ENCODE measurements around the gene RNGTT. TPM values are rescaled to one million over a fixed set of nuclear protein-coding genes. Genes with fewer than 3 reads are reported as not detected.

RNGTT gene
- total RNA-seq, 1 donor from 2014 or later = 21.6 TPM

GRCh38 chr6:88585276-88585692 is 378.1 kb downstream of the RNGTT start:
- no peak overlapping the region for H3K27ac Mint-ChIP-seq
- H3K36me3 Mint-ChIP-seq (ENCODE audit: low read depth) = no peaks in the 10 kb centered on the region
- H3K4me3 Mint-ChIP-seq = no peak overlapping the region
- no peaks in the 10 kb centered on the region for H3K4me1 Mint-ChIP-seq (ENCODE audit: low read depth)
- DNase-seq (ENCODE audit: low spot score) = no peak
- intact Hi-C loops (cut with micrococcal nuclease) = no loop called here
- H3K9me3 Mint-ChIP-seq = peaks cover 6% of the 10 kb centered on the region
- peaks cover 6% of the 10 kb centered on the region for H3K27me3 Mint-ChIP-seq (ENCODE audit: insufficient read depth)

- Mint-ChIP-seq H3K27ac (no peak overlapping the region), H3K4me3 (no peak overlapping the region), H3K4me1 (ENCODE audit: low read depth) (no peaks in the 10 kb centered on the region), H3K36me3 (ENCODE audit: low read depth) (no peaks in the 10 kb centered on the region), H3K27me3 (ENCODE audit: insufficient read depth) (peaks cover 6% of the 10 kb centered on the region), H3K9me3 (peaks cover 6% of the 10 kb centered on the region)
- intact Hi-C loops (cut with micrococcal nuclease) = no loop called here
- no peak for DNase-seq (ENCODE audit: low spot score)
Measured at GRCh38 chr6:88584581-88585275, 378.7 kb downstream of the RNGTT start.

GRCh38 chr6:88577461-88577860 is 386.0 kb downstream of the RNGTT start:
- Mint-ChIP-seq H3K36me3 (ENCODE audit: low read depth) (no peaks in the 10 kb centered on the region), H3K4me3 (no peak overlapping the region), H3K27me3 (ENCODE audit: insufficient read depth) (peaks cover 3% of the 10 kb centered on the region), H3K4me1 (ENCODE audit: low read depth) (no peaks in the 10 kb centered on the region), H3K27ac (no peak overlapping the region), H3K9me3 (no peaks in the 10 kb centered on the region)
- no peak for DNase-seq (ENCODE audit: low spot score)
- intact Hi-C loops (cut with micrococcal nuclease) = no loop called here

- H3K27ac Mint-ChIP-seq = no peak overlapping the region
- H3K4me3 Mint-ChIP-seq = no peak overlapping the region
- H3K27me3 Mint-ChIP-seq (ENCODE audit: insufficient read depth) = no peaks in the 10 kb centered on the region
- H3K9me3 Mint-ChIP-seq = peaks cover 7% of the 10 kb centered on the region
- H3K4me1 Mint-ChIP-seq (ENCODE audit: low read depth) = no peaks in the 10 kb centered on the region
- DNase-seq (ENCODE audit: low spot score) = no peak
- no peaks in the 10 kb centered on the region for H3K36me3 Mint-ChIP-seq (ENCODE audit: low read depth)
- intact Hi-C loops (cut with micrococcal nuclease) = no loop called here
Measured at GRCh38 chr6:88575536-88575935, 387.9 kb downstream of the RNGTT start.

DNA sequence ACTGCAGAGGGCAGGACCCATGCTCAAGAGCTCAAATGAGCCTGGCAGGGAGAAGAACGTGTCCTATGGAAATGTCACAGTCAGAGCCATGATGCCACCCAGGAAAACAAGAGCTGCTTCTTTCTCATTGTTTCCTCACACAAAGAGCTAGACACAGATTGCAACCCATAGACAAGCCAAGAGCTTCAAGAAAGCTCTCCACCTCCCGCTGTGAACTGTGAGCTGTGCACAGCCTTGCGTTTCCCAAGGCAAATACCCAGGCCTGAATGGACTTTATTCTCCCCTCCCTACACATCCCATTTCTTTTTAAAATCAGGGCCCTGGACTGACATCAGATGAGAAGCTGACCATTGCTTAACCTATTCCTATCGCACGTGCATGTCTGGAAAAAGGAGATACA is 388.8 kb downstream of the RNGTT start:
- no peak overlapping the region for H3K4me3 Mint-ChIP-seq
- intact Hi-C loops (cut with micrococcal nuclease) = no loop called here

GRCh38 chr6:88574031-88574430 is 389.4 kb downstream of the RNGTT start:
- intact Hi-C loops (cut with micrococcal nuclease) = no loop called here
- peaks cover 19% of the 10 kb centered on the region for H3K9me3 Mint-ChIP-seq

More for the DNA sequence above, 388.8 kb downstream of the RNGTT start:
- Mint-ChIP-seq H3K36me3 (ENCODE audit: low read depth) (no peaks in the 10 kb centered on the region), H3K4me1 (ENCODE audit: low read depth) (no peaks in the 10 kb centered on the region), H3K27me3 (ENCODE audit: insufficient read depth) (no peaks in the 10 kb centered on the region), H3K27ac (no peak overlapping the region), H3K9me3 (peaks cover 12% of the 10 kb centered on the region)
- DNase-seq (ENCODE audit: low spot score) = no peak

GRCh38 chr6:88573561-88573960 is 389.9 kb downstream of the RNGTT start:
- Mint-ChIP-seq H3K27ac (no peak overlapping the region), H3K4me3 (no peak overlapping the region), H3K4me1 (ENCODE audit: low read depth) (no peaks in the 10 kb centered on the region), H3K27me3 (ENCODE audit: insufficient read depth) (no peaks in the 10 kb centered on the region), H3K36me3 (ENCODE audit: low read depth) (no peaks in the 10 kb centered on the region), H3K9me3 (peaks cover 20% of the 10 kb centered on the region)
- intact Hi-C loops (cut with micrococcal nuclease) = no loop called here
- no peak for DNase-seq (ENCODE audit: low spot score)

More at GRCh38 chr6:88574031-88574430, 389.4 kb downstream of the RNGTT start:
- H3K27ac Mint-ChIP-seq = no peak overlapping the region
- no peak overlapping the region for H3K4me3 Mint-ChIP-seq
- no peaks in the 10 kb centered on the region for H3K4me1 Mint-ChIP-seq (ENCODE audit: low read depth)
- H3K36me3 Mint-ChIP-seq (ENCODE audit: low read depth) = no peaks in the 10 kb centered on the region
- no peak for DNase-seq (ENCODE audit: low spot score)
- H3K27me3 Mint-ChIP-seq (ENCODE audit: insufficient read depth) = no peaks in the 10 kb centered on the region

- Mint-ChIP-seq H3K4me3 (no peak overlapping the region), H3K27ac (no peak overlapping the region), H3K27me3 (ENCODE audit: insufficient read depth) (no peaks in the 10 kb centered on the region), H3K4me1 (ENCODE audit: low read depth) (no peaks in the 10 kb centered on the region), H3K36me3 (ENCODE audit: low read depth) (no peaks in the 10 kb centered on the region), H3K9me3 (peaks cover 20% of the 10 kb centered on the region)
- intact Hi-C loops (cut with micrococcal nuclease) = no loop called here
- no peak for DNase-seq (ENCODE audit: low spot score)
Measured at GRCh38 chr6:88572449-88573139, 390.8 kb downstream of the RNGTT start.

- intact Hi-C loops (cut with micrococcal nuclease) = no loop called here
- Mint-ChIP-seq H3K36me3 (ENCODE audit: low read depth) (no peaks in the 10 kb centered on the region), H3K27me3 (ENCODE audit: insufficient read depth) (no peaks in the 10 kb centered on the region), H3K4me1 (ENCODE audit: low read depth) (no peaks in the 10 kb centered on the region), H3K9me3 (peaks cover 20% of the 10 kb centered on the region), H3K4me3 (no peak overlapping the region), H3K27ac (no peak overlapping the region)
- no peak for DNase-seq (ENCODE audit: low spot score)
Measured at GRCh38 chr6:88569959-88570358, 393.5 kb downstream of the RNGTT start.

- no peaks in the 10 kb centered on the region for H3K36me3 Mint-ChIP-seq (ENCODE audit: low read depth)
- H3K4me1 Mint-ChIP-seq (ENCODE audit: low read depth) = no peaks in the 10 kb centered on the region
- H3K4me3 Mint-ChIP-seq = no peak overlapping the region
- H3K27ac Mint-ChIP-seq = no peak overlapping the region
- intact Hi-C loops (cut with micrococcal nuclease) = no loop called here
- no peaks in the 10 kb centered on the region for H3K27me3 Mint-ChIP-seq (ENCODE audit: insufficient read depth)
- no peak for DNase-seq (ENCODE audit: low spot score)
- H3K9me3 Mint-ChIP-seq = peaks cover 20% of the 10 kb centered on the region
Measured at GRCh38 chr6:88567696-88568095, 395.7 kb downstream of the RNGTT start.

DNA sequence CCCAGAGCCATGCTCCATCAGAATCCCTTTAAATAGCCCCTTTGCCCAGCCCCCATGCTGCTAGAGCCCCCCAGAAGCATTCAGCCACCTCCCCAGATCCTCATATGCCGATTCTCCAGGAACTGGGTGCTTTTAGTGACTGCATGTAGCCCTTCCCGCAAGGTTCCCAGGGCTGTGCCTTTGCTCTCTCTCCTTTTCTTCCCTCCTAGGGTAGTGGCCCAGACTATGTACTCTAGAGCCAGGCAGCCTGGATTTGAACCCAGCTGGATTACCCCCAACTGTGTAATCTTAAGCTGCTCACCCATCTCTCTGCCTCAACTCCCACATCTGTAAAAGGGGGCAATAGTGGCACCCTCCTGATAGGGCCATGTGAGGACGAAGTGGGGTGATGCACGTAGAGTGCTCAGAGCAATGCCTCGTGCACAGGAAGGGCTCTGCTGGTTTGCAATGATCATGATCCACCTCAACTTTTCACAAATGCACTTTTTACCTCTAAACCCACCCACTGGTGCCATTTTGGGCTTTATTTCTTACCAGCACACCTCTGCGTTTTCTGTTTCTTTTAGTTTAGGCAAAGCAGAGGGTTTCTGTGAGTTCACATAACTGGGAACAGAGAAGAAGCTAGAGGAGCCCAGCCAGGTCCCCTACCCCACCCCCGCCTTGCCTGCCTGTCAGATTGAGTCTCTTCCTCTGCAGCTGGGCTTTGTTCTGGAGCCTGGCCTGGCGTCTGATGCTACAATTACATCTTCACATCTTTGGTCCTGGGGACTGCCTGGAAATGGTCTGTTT is 396.5 kb downstream of the RNGTT start:
- H3K36me3 Mint-ChIP-seq (ENCODE audit: low read depth) = no peaks in the 10 kb centered on the region
- H3K27me3 Mint-ChIP-seq (ENCODE audit: insufficient read depth) = no peaks in the 10 kb centered on the region
- intact Hi-C loops (cut with micrococcal nuclease) = no loop called here
- peaks cover 20% of the 10 kb centered on the region for H3K9me3 Mint-ChIP-seq
- no peak overlapping the region for H3K4me3 Mint-ChIP-seq
- no peaks in the 10 kb centered on the region for H3K4me1 Mint-ChIP-seq (ENCODE audit: low read depth)
- no peak for DNase-seq (ENCODE audit: low spot score)
- H3K27ac Mint-ChIP-seq = no peak overlapping the region

GRCh38 chr6:88565836-88566235 is 397.6 kb downstream of the RNGTT start:
- no peak overlapping the region for H3K27ac Mint-ChIP-seq
- H3K4me1 Mint-ChIP-seq (ENCODE audit: low read depth) = no peaks in the 10 kb centered on the region
- no peak for DNase-seq (ENCODE audit: low spot score)
- no peak overlapping the region for H3K4me3 Mint-ChIP-seq
- H3K36me3 Mint-ChIP-seq (ENCODE audit: low read depth) = no peaks in the 10 kb centered on the region
- no peaks in the 10 kb centered on the region for H3K27me3 Mint-ChIP-seq (ENCODE audit: insufficient read depth)
- intact Hi-C loops (cut with micrococcal nuclease) = no loop called here
- peaks cover 16% of the 10 kb centered on the region for H3K9me3 Mint-ChIP-seq

DNA sequence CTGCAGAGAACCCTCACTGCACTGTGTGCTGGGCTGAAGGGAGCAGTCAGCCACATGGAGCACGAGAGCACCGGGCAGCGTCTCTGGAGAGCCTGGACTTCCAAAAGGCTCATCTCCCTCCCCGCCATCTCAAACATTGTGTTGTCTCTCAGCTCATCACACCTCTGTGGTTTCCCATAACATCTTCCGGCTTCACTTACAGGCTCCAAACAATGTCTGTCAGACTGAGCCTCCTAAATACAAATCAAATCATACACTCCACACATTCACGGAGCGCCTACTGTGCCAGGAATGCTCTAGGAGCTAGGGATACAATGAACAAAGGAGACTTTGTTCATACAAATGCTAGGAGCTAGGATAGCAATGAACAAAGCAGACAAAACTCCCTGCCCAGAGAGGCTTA is 398.0 kb downstream of the RNGTT start:
- intact Hi-C loops (cut with micrococcal nuclease) = no loop called here
- H3K27ac Mint-ChIP-seq = no peak overlapping the region

More for the DNA sequence above, 398.0 kb downstream of the RNGTT start:
- DNase-seq (ENCODE audit: low spot score) = no peak
- Mint-ChIP-seq H3K4me3 (no peak overlapping the region), H3K9me3 (peaks cover 12% of the 10 kb centered on the region), H3K27me3 (ENCODE audit: insufficient read depth) (no peaks in the 10 kb centered on the region), H3K4me1 (ENCODE audit: low read depth) (no peaks in the 10 kb centered on the region), H3K36me3 (ENCODE audit: low read depth) (no peaks in the 10 kb centered on the region)
